Skeletal muscle satellite cell (primary cell): Measurements from ENCODE around the gene ERBB2.
"Not testable (repeated sequence)": the region's sequence is repeated elsewhere in the genome, so short reads cannot be mapped to it uniquely, and the experiment has no call there.

Experiments
- H3K27me3 ChIP-seq: 2 replicates; pipeline ENCODE4 v1.7.0; 2013; ENCODE audit warnings: low read length; ENCODE audit not compliant: control insufficient read depth, insufficient read depth
- H3K36me3 ChIP-seq: 2 replicates; pipeline ENCODE4 v1.7.0; 2013; ENCODE audit warnings: mild to moderate bottlenecking, control low read depth, low read length; ENCODE audit not compliant: insufficient read depth
- H3K4me1 ChIP-seq: 2 replicates; pipeline ENCODE4 v1.7.0; 2013; ENCODE audit warnings: low read length; ENCODE audit not compliant: control insufficient read depth, insufficient read depth
- H3K4me2 ChIP-seq: 2 replicates; pipeline ENCODE4 v1.7.0; 2013; ENCODE audit warnings: mild to moderate bottlenecking, low read length
- H3K4me3 ChIP-seq: 2 replicates; pipeline ENCODE4 v1.7.0; 2013; ENCODE audit warnings: low read length
- H3K9ac ChIP-seq: 2 replicates; pipeline ENCODE4 v1.7.0; 2013; ENCODE audit warnings: mild to moderate bottlenecking, low read depth, low read length, moderate library complexity
- H3K9me3 ChIP-seq: replicated peaks from 2 replicates; pipeline ENCODE4 v1.7.0; 2013; ENCODE audit warnings: mild to moderate bottlenecking, control low read depth, low read length

ERBB2 gene

GRCh38 chr17:39747745-39748144 is 47.9 kb downstream of the ERBB2 start:
- H3K9ac ChIP-seq: no peak overlapping the region
- H3K4me1 ChIP-seq: no peaks in the 10 kb centered on the region
- H3K4me3 ChIP-seq: no peak overlapping the region
- H3K36me3 ChIP-seq: no peaks in the 10 kb centered on the region
- peaks cover 32% of the 10 kb centered on the region for H3K27me3 ChIP-seq
- H3K4me2 ChIP-seq: no peak overlapping the region
- H3K9me3 ChIP-seq: no peaks in the 10 kb centered on the region

GRCh38 chr17:39748444-39749034 is 48.7 kb downstream of the ERBB2 start:
- not testable (repeated sequence) for H3K4me2 ChIP-seq, H3K9me3 ChIP-seq, H3K9ac ChIP-seq, H3K4me3 ChIP-seq, H3K4me1 ChIP-seq, H3K36me3 ChIP-seq
- H3K27me3 ChIP-seq: peaks cover 30% of the 10 kb centered on the region

GRCh38 chr17:39750131-39751015 is 50.5 kb downstream of the ERBB2 start:
- H3K36me3 ChIP-seq: no peaks in the 10 kb centered on the region
- H3K9me3 ChIP-seq: no peaks in the 10 kb centered on the region
- peaks cover 8% of the 10 kb centered on the region for H3K4me1 ChIP-seq
- H3K9ac ChIP-seq: no peak overlapping the region
- no peak overlapping the region for H3K4me2 ChIP-seq
- no peak overlapping the region for H3K4me3 ChIP-seq
- peaks cover 22% of the 10 kb centered on the region for H3K27me3 ChIP-seq

DNA sequence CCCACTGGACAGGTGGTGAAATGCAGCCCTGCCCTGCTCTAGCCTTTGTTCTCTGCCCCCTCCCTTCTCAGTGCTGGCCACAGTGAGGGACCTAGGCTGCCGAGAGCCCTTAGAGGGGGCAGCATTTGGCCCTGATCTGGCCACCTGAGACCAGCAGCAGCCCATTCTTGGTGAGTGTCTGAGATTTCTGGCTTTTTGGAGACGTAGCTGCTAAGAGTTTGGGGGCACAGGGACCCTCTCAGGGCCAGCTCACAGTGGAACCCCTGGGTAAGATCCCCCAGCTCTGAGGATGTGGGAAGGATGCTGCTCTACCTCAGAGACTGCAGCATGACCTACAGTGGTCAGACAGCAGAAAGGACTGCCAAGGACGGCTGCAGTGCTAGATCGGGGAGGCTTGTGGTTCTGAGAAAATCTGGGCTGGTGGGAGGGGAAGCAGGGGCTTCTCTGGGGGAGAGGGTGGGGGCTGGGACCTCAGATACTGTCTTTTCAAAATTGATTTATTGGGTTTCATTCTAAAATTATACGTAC is 51.2 kb downstream of the ERBB2 start:
- H3K4me2 ChIP-seq: no peak overlapping the region
- H3K9ac ChIP-seq: no peak overlapping the region
- H3K36me3 ChIP-seq: no peaks in the 10 kb centered on the region
- H3K4me1 ChIP-seq: peaks cover 8% of the 10 kb centered on the region
- peaks cover 23% of the 10 kb centered on the region for H3K27me3 ChIP-seq
- H3K4me3 ChIP-seq: no peak overlapping the region
- H3K9me3 ChIP-seq: no peaks in the 10 kb centered on the region

DNA sequence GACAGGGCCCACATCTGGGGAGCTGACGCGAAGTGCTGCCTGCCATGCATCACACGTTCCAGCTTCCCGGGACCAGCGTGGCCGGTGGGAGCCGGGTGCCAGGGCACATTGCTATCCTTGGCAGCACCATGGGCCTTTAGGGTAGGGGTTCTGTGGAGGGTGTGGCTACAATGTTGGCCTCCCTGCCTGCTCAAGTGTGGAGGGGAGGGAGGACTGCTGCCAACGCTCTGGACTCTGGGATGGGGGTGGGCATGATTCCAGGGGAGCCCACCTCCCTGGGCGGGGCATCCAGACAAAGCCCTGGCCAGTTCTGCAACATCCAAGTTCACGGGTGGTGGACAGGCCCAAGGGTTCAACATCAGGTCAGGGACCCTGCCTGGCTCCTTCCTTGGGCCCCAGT is 51.8 kb downstream of the ERBB2 start:
- Histone ChIP-seq H3K27me3 (peaks cover 27% of the 10 kb centered on the region), H3K4me3 (no peak overlapping the region), H3K9me3 (no peaks in the 10 kb centered on the region), H3K4me2 (no peak overlapping the region), H3K36me3 (no peaks in the 10 kb centered on the region), H3K9ac (no peak overlapping the region), H3K4me1 (peaks cover 8% of the 10 kb centered on the region)

DNA sequence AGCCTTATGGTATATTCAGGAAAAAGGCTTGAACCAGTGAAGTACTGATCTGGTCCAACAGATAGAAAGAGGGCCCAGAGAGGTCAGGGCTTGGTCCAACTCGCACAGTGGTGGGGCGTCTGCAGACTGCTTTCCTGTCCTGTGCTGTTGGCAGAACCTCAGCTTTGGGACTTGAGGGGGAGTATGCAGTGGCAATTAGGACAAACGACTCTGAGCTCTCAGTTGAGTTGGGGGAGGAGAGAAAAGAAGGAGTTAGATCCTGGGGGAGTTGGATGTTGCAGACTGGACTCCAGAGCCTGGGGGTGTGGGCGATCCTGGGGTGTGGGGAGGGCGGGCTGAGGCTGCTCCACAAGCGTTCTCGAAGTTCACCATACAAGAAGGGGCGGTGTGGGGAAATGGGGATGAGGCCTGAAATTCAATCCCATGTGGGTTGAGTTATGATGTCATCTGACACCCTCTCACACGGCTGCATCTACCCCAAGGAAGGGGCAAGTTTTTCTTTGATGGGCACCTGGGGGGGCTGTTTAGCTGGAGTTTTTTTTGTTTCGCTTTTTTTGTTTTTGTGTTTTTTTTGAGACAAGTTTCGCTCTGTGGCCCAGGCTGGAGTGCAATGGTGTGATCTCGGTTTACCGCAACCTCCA is 52.5 kb downstream of the ERBB2 start:
- H3K4me3 ChIP-seq: no peak overlapping the region
- H3K4me2 ChIP-seq: no peak overlapping the region
- peaks cover 34% of the 10 kb centered on the region for H3K27me3 ChIP-seq
- no peaks in the 10 kb centered on the region for H3K36me3 ChIP-seq
- no peaks in the 10 kb centered on the region for H3K9me3 ChIP-seq
- H3K4me1 ChIP-seq: peaks cover 8% of the 10 kb centered on the region
- H3K9ac ChIP-seq: no peak overlapping the region

DNA sequence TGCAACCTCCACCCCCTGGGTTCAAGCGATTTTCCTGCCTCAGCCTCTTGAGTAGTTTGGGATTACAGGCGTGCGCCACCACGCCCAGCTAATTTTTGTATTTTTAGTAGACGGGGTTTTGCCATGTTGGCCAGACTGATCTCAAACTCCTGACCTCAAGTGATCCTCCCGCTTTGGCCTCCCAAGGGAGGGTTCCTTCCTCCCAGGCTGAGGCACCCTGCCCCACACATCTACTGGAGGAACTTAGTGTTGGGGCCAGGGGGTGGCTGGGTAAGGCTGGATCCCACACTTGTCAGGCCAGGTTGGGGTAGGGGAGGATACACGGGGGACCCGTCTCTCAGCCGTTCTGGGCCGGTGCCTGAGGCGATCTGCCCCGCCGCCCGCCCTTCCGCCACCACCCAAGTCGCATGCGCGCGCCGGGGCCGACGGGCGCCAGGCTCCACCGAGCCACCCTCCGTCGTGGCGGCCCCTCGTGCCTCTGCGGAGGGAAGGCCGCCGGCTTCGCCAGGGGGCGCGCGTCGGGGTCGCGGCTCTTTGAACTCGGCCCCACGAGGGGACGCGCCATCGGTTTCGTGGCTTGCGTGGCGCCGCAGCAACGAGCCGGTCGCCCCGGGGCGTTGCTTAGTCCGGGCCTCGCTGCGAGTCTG is 53.8 kb downstream of the ERBB2 start:
- Histone ChIP-seq H3K4me1 (peaks cover 8% of the 10 kb centered on the region), H3K9ac (peak overlapping the region; percentile 94), H3K27me3 (peaks cover 47% of the 10 kb centered on the region), H3K4me3 (peak overlapping the region; percentile 92), H3K9me3 (no peaks in the 10 kb centered on the region), H3K36me3 (no peaks in the 10 kb centered on the region), H3K4me2 (peak overlapping the region; percentile 99)

DNA sequence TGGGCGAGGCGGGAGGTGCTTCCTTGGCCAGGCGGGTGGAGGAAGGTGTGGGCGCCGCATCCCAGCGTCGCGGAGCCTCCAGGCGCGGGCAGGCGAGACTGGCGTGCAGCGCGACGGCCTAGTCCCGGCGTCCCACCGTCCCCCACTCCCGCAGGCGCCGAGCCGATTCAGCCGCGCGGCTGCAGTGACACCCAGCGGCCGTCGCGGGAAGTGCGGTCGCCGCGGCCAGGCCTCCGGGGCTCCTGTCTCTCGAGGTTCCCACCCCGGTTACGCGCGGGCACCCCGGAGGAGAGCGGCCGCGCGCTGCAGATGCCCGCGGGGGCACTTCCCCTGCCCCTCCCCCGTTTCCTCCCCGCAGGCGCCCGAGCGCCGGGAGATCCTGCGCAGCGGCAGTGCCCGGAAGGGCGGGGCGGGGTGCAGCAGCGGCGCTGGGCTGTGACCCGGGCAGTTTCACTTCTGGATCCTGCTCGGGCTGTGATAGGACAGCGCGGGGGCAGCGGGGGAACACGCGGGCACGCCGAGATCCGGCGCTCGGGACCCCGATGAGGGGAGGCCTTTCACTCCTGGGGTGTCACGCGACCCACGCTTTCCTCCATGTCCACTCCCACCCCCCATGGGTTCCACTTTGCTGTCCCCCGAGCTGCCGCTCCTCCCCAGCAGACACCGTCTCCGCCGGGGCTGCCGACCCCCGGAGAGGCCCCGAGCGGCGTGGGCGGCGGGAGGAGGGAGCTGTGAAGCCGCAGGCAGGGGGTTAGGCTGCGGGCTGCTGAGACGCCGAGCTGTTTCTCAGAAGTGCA is 54.5 kb downstream of the ERBB2 start:
- H3K27me3 ChIP-seq: peaks cover 51% of the 10 kb centered on the region
- H3K4me2 ChIP-seq: peak overlapping the region; percentile 99
- no peaks in the 10 kb centered on the region for H3K36me3 ChIP-seq
- peak overlapping the region; percentile 94 for H3K9ac ChIP-seq
- H3K9me3 ChIP-seq: no peaks in the 10 kb centered on the region
- peak overlapping the region; percentile 92 for H3K4me3 ChIP-seq
- peaks cover 8% of the 10 kb centered on the region for H3K4me1 ChIP-seq

GRCh38 chr17:39754958-39755553 is 55.2 kb downstream of the ERBB2 start:
- no peaks in the 10 kb centered on the region for H3K36me3 ChIP-seq
- peak overlapping the region; percentile 99 for H3K4me2 ChIP-seq
- peak overlapping the region; percentile 94 for H3K9ac ChIP-seq
- peaks cover 8% of the 10 kb centered on the region for H3K4me1 ChIP-seq
- H3K9me3 ChIP-seq: no peaks in the 10 kb centered on the region
- H3K27me3 ChIP-seq: peaks cover 55% of the 10 kb centered on the region
- H3K4me3 ChIP-seq: peak overlapping the region; percentile 92

GRCh38 chr17:39755554-39756379 is 55.9 kb downstream of the ERBB2 start:
- H3K27me3 ChIP-seq: peaks cover 51% of the 10 kb centered on the region
- H3K9ac ChIP-seq: no peak overlapping the region
- H3K4me3 ChIP-seq: no peak overlapping the region
- H3K36me3 ChIP-seq: no peaks in the 10 kb centered on the region
- no peaks in the 10 kb centered on the region for H3K9me3 ChIP-seq
- H3K4me1 ChIP-seq: peaks cover 8% of the 10 kb centered on the region
- H3K4me2 ChIP-seq: no peak overlapping the region
